GM12891 (cell line): ENCODE data around the gene SLC28A1.

Source experiments
- POLR2A ChIP-seq: IDR thresholded peaks from 2 replicates; pipeline ENCODE4 v1.6.1; 2011; ENCODE audit warnings: low read depth, low read length, control low read depth
- POLR2AphosphoS5 ChIP-seq: IDR thresholded peaks from 2 replicates; pipeline ENCODE4 v1.6.1; 2011; ENCODE audit warnings: low read depth, low read length, control low read depth
- SPI1 ChIP-seq: IDR thresholded peaks from 2 replicates; pipeline ENCODE4 v1.6.1; 2011; ENCODE audit warnings: low read depth, low read length, control low read depth
- TAF1 ChIP-seq: IDR thresholded peaks from 2 replicates; pipeline ENCODE4 v1.6.1; 2011; ENCODE audit warnings: low read depth, low read length, control low read depth

- TF ChIP-seq POLR2A = no peak
- TF ChIP-seq TAF1 = no peak
- TF ChIP-seq SPI1 = no peak
- TF ChIP-seq POLR2AphosphoS5 = no peak
Observed at GRCh38 chr15:84970843-84971242, 86.4 kb downstream of the SLC28A1 start.
